Esophagus squamous epithelium (tissue), 5 donors: ENCODE results near the gene SLN. TPM values are rescaled to one million over a fixed set of nuclear protein-coding genes. Genes with fewer than 3 reads are reported as not detected.

Experiments
- DNase-seq: peaks from one replicate; lab custom pipeline; 2025; lab: John Stamatoyannopoulos, UW
- H3K27ac ChIP-seq, 4 donors: fragments of 200-600 bp; sonication (generic); one replicate each; pipeline ENCODE4 v1.5.1; 2016 to 2019; ENCODE audit warnings: mild to moderate bottlenecking in 1 of 4
- H3K27me3 ChIP-seq, 4 donors: fragments of 200-600 bp; sonication (generic); 1 replicate in 3 of 4; 2 replicates in 1 of 4; pipeline versions ENCODE4 v1.5.1 to v1.6.0; 2017 to 2021; ENCODE audit warnings: antibody characterized with exemption in 1 of 4
- H3K36me3 ChIP-seq, 3 donors: fragments of 200-600 bp; sonication (generic); one replicate each; pipeline ENCODE4 v1.5.1; 2016 to 2019
- H3K4me1 ChIP-seq, 3 donors: fragments of 200-600 bp; sonication (generic); one replicate each; pipeline ENCODE4 v1.5.1; 2017 to 2019
- H3K4me3 ChIP-seq, 4 donors: fragments of 200-600 bp; sonication (generic); 1 replicate in 3 of 4; 2 replicates in 1 of 4; pipeline ENCODE4 v1.5.1; 2016 to 2019; ENCODE audit warnings: mild to moderate bottlenecking in 2 of 4, moderate library complexity in 1 of 4
- H3K9me3 ChIP-seq, 3 donors: fragments of 200-600 bp; sonication (generic); one replicate each; pipeline ENCODE4 v1.5.1; 2016 to 2019
- CTCF ChIP-seq, 6 experiments: fragments of 450-650 bp in 4 of 6; fragments of 200-600 bp in 2 of 6; sonication (generic) in 2 of 6; IDR thresholded peaks; one replicate each; pipeline ENCODE4 v1.5.1; 2016 to 2019; ENCODE audit warnings: antibody characterized with exemption in 6 of 6, mild to moderate bottlenecking in 4 of 6, moderate library complexity in 4 of 6
- POLR2A ChIP-seq, 4 donors: fragments of 450-650 bp; IDR thresholded peaks; one replicate each; pipeline ENCODE4 v1.6.1; 2017; ENCODE audit warnings: antibody characterized with exemption in 4 of 4, mild to moderate bottlenecking in 4 of 4, moderate library complexity in 3 of 4
- WGBS, 2 donors: methylation state at CpG; one replicate each; pipeline ENCODE4 v1.1.5; 2018; 5-methylcytosine and 5-hydroxymethylcytosine counted together
- intact Hi-C: fragments of 100-400 bp; cut with DNase I; formaldehyde crosslinking; loops from one replicate; pipeline ENCODE4 v1.15.0; 2022
- total RNA-seq, 4 donors: library from RNA; depleted of rRNA; stranded (reverse); fragments of >200 nt; gene quantifications; one replicate each; pipeline ENCODE4 v1.1.0, GENCODE V29; 2016
- donor health status: DM: yes; HTN: yes; CAD: no.

SLN gene
- total RNA-seq, 4 donors from 2014 or later: not detected

- Histone ChIP-seq H3K4me3 (no peak overlapping the region), H3K36me3 (no peaks in the 10 kb centered on the region), H3K9me3 (no peaks in the 10 kb centered on the region), H3K4me1 (peaks cover 0 to 14% (median 13%) of the 10 kb centered on the region in 3 donors), H3K27ac (no peak overlapping the region), H3K27me3 (no peaks in the 10 kb centered on the region)
- no peak for DNase-seq
- WGBS, 2 donors: 71 to 85% methylated on average over 4 of the region's 4 CpGs
- intact Hi-C loops: loop anchor here (10.0 kb wide), 1 partner anchor 115 kb away; the partner anchor contains the start of gene ALKBH8
- TF ChIP-seq CTCF (IDR thresholded peaks at IDR 0.05) (no peak), POLR2A (IDR thresholded peaks at IDR 0.05) (no peak)
Measured at GRCh38 chr11:107679255-107680024, 32.4 kb downstream of the SLN start.

- H3K27ac ChIP-seq: no peak overlapping the region
- 72 to 77% methylated on average over 6 of the region's 6 CpGs for WGBS, 2 donors
- no peak for DNase-seq
- intact Hi-C loops: no loop called here
- no peaks in the 10 kb centered on the region for H3K9me3 ChIP-seq
- TF ChIP-seq CTCF (IDR thresholded peaks at IDR 0.05) (no peak), POLR2A (IDR thresholded peaks at IDR 0.05) (no peak)
- H3K27me3 ChIP-seq: no peaks in the 10 kb centered on the region
- H3K4me3 ChIP-seq: no peak overlapping the region
- peaks cover 0 to 14% (median 13%) of the 10 kb centered on the region in 3 donors for H3K4me1 ChIP-seq
- H3K36me3 ChIP-seq: no peaks in the 10 kb centered on the region
Measured at GRCh38 chr11:107678632-107678971, 33.3 kb downstream of the SLN start.

- intact Hi-C loops: no loop called here
- peaks cover 0 to 14% (median 13%) of the 10 kb centered on the region in 3 donors for H3K4me1 ChIP-seq
- H3K4me3 ChIP-seq: no peak overlapping the region
- no peaks in the 10 kb centered on the region for H3K9me3 ChIP-seq
- no peak overlapping the region for H3K27ac ChIP-seq
- no peaks in the 10 kb centered on the region for H3K36me3 ChIP-seq
- TF ChIP-seq CTCF (IDR thresholded peaks at IDR 0.05) (no peak), POLR2A (IDR thresholded peaks at IDR 0.05) (no peak)
- no peaks in the 10 kb centered on the region for H3K27me3 ChIP-seq
- WGBS, 2 donors: 72 to 80% methylated on average over 7 of the region's 7 CpGs
- DNase-seq: no peak
Measured at GRCh38 chr11:107677924-107678631, 33.8 kb downstream of the SLN start.

DNA sequence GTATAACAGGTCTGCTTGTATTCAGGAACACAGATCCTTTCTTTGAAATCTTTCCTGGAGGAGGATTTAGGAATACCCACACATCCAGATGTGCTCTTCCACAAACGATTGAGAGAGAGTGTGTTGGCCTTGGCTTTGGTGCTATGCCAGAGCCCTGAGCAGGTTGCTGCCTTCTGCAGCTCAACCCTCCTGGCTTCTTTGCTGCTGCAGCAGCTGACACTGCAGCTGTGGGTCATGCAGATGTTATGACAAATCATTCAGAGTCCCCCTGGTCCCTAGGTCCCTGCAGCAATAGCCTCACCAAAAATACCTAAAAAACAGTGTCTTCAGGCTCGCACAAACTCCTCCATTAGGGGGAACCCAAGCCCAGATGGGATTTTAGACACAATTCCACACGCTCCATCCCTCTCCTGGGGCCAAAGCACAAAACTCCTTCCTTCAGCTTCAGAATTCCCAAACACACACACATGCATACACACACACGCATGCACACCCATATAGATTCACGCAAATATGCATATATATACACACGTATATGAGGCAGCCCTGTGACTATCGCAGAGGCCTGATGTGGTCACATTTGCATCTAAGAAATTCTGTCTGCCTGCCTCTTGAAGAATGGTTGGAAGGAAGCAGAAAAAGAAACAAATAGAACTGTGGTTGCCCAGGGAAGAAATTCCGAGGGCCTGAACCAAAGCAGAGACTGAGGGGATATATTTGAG is 35.4 kb downstream of the SLN start:
- Histone ChIP-seq H3K4me1 (peaks cover 0 to under 1% (median under 1%) of the 10 kb centered on the region in 3 donors), H3K27ac (no peak overlapping the region), H3K9me3 (no peaks in the 10 kb centered on the region), H3K27me3 (no peaks in the 10 kb centered on the region), H3K4me3 (no peak overlapping the region), H3K36me3 (no peaks in the 10 kb centered on the region)
- TF ChIP-seq CTCF (IDR thresholded peaks at IDR 0.05) (no peak), POLR2A (IDR thresholded peaks at IDR 0.05) (no peak)
- intact Hi-C loops: no loop called here
- 70 to 82% methylated on average over 8 of the region's 8 CpGs for WGBS, 2 donors
- DNase-seq: no peak
